ENCODE data around the gene KLF15.

KLF15 gene

DNA sequence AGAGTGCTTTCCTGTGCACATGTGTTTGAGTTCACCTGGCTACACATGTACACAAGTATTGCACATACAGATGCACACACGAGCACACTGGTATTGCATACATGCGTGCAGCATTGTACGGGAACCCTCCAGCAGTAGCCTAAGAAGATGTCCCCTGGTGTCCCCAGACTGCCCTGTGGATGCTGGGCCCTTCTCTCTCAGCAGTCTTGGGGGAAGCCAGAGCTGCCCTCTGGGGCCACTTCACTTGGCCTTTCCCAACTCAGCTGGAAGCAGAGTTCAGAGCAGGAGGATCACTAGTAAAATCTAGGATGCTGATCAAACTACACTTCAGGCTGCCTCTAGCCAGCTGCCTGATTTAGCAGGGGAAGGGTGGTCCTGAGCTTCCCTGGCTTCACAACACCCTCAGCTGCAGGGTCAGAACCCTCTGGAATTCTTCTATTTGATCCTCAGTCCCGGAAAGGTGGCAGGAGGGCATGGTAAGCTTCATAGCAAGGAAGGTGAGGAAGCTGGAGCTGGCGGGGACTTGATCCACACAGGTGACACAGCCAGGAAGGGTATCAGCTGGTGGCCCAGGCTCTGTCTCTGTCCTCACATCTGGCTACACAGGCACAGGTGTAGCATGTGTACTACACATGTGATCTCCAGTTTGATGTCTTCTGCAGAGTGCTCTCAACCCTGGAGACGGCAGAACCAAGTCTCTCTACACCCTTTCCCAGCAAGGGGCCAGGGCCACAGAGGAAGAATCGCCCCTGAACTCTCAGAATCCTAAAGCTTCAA is 36.5 kb downstream of the KLF15 start:
- no peak for DNase-seq (ENCODE audit: low spot score)

DNA sequence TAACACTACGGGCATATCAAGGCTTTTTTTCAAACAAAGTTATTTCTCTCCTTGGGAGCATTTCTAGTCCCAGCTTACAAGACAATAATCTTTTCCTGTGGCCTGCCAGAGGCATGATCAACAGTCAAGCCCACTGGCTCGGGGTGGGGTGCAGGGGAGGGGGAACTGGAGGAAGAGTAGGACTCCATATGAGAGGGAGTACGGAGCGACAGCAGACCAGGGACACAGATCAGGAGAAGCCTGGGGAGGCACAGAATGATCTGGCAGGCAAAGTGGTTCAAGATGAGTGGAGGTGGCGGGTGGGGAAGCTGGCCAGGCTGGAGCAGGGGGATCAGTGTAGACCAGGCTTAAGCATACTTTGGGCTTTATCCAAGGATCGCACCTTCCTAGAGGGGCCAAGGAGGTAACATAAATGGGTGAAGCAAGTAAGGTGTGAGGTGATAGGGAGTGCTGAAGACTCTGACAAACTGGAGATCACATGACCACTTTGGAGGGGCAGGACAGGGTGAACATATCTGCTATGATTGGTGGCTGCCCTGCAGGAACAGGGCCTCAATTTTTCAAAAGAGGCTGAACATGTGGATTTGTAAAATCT is 37.4 kb downstream of the KLF15 start:
- DNase-seq (ENCODE audit: low spot score) = no peak

DNA sequence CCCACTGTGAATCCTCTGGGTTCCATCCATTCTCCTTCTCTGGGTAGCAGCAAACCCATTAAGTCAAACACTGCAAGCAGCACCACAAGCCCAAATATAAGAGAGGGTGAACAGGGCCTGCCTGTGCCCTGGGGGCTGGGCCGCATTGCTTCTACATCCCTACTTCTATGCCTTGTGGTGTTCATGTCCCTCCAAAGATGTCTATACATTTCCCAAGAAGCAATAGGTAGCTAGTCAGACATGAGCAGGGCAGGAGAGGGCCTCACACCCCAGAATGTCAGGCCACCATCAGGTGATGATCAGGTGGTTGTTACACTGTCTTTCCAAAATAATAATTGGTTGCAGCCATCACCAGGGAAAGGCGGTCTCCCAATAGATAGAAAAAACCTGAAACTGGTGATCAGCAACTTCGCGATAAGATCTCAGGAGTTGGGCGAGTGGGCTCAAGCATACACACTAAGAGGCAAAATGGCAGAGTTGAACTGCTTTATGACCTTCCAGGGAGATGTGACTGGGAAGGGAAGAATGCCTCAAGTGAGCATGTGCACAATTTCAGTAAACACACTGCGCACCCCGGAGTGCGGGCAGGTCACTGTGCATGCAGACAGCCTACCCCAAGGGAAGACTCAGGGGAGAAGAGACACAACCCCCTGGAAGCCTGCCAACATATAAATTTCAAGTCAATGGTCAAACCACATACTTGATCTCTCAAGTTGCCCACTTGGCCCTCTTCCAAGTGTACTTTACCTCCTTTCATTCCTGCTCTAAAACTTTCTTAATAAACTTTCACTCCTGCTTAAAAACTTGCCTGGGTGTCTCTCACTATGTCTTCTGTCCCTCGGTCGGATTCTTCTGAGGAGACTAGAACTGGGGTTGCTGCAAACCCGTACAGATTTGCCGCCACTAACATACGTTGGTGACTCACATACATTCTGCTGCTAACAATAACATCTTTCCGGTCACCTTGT is 39.9 kb downstream of the KLF15 start:
- DNase-seq (ENCODE audit: low spot score) = no peak

DNA sequence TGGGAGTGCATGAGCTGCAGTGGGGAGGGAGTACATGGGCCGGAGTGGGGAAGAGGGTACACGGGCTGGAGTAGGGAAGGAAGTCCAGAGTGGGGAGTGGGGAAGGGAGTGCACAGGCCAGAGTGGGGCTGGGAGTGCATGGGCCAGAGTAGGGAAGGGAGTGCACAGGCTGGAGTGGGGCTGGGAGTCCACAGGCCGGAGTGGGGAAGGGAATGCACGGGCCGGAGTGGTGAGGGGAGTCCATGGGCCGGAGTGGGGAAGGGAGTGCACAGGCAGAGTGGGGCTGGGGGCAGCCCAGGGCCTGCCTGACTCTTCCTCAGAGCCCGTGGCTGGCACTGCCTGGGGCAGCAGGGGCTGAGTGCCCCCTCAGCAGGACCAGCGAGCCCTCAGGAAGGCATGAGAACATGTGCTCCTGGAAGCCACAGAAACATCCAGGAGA is 40.7 kb downstream of the KLF15 start:
- no peak for DNase-seq (ENCODE audit: low spot score)

DNA sequence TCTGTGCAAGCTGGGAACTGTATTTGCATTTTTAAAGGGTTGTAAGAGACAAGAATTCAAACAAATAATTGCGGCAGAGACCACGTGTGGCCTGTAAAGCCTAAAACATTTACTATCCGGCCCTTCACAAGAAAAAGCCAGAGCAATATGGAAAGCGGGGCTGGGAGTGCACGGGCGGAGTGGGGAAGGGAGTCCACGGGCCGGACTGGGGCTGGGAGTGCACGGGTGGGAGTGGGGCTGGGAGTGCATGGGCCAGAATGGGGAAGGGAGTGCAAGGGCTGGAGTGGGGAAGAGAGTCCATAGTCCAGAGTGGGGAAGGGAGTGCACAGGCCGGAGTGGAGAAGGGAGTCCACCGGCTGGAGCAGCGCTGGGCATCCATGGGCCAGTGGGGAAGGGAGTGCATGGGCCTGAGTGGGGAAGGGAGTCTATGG is 41.2 kb downstream of the KLF15 start:
- no peak for DNase-seq (ENCODE audit: low spot score)

DNA sequence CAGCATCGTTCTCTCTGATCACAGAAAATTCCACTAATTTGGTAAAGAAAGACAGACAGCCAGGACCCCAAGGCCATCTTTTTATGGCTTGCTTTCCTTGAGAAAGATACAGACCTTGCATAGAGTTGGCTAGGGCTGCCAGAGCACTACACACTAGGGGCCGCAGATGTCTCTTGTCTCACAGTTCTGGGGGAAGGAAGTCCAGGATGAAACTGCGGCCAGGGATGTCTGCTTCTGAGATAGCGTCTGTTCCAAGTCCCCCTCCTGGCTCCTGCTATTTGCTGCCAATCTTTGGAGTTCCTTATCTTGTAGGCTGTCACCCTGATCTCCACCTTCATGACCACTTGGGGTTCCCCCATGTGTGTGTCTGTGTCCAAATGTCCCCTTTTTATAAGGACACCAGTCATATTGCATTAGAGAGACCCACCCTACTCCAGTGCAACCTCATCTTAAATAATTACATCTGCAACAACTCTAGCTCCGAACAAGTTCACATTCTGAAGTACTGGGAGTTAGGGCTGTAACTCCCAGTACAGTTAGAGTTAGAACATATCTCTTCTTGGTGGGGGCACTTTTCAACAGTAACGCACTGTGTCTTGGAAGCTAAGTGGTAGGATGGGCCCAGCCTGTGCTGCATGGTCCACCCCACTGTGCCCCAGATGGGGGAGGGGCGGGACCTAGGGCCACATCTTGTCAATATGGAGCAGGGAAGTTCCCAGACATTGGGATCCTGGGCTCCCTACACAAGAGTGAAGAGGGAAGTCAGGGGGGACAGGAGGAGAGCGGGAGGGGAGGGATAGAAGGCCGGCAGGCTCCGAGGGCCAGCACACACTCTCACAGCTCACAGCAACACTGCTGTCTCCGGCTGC is 42.2 kb downstream of the KLF15 start:
- DNase-seq (ENCODE audit: low spot score) = no peak

DNA sequence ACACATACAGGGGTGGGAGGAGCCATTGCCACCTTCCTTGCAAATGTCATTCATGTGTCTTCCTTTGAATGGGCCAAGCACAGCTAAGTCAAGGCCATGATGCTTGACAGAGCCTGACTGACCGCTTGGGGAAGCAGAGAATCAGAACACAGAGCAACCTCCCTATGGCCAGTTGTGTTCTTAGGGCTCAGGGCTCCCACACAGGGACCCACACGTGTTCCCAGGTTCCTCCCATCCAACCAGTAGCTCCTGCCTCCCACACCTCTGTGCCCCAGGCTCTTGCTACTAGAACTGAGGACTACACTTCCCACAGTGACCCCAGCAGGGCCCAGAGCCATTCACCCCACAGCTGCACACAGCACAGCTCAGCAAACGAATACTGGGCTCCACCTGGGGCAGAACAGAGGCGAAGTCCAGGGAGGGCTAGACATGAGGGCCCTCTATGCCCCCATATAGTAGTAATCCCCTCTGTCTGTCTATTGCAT is 42.9 kb downstream of the KLF15 start:
- no peak for DNase-seq (ENCODE audit: low spot score)

DNA sequence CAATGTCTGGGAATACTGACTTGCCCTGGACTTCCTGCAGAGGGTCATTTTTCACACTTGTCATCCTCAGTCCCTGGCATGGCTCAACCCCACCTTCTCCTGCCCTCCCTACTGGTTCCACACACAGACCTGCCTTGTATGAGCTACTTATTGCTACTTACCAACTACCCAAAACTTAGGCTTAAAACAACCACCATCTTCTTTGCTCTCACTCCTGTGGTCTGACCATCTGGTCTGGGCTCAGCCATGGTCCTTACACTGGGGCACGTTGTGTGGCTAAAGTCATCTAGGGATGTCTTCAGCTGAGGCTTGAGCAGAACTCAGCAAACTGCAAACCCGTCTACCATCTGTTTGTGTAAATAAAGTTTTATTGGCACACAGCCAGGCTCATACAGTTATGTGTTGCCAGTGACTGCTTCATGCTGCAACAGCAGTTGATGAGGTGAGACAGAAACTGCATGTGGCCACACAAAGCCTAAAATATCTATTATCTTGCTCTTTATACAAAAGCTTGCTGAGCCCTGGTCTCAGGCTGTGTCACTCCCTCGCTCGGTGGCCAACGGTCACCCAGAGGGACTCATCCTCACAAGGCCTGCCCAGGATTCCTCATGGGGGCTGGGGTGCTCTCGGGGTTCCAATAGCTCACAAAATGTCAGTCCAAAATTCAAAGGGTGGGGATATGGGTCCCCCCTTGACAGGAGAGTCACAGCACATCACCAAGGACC is 43.5 kb downstream of the KLF15 start:
- no peak for DNase-seq (ENCODE audit: low spot score)

DNA sequence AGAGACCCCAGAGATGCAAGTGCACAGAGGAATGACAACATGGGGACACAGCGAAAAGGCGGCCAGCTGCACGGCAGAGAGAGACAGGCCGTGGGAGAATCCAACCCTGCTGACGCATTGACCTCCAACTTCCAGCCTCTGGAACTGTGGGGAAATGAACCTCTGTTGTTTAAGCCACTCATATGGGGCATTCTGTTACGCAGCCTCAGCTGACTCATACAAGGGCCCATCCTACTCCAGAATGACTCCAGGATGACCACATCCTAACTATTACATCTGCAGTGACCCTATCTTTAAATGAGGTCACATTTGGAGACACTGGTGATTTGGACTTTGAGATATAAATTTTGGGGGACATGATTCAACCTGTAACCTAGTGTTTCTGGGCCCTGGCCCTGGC is 44.0 kb downstream of the KLF15 start:
- no peak for DNase-seq (ENCODE audit: low spot score)

DNA sequence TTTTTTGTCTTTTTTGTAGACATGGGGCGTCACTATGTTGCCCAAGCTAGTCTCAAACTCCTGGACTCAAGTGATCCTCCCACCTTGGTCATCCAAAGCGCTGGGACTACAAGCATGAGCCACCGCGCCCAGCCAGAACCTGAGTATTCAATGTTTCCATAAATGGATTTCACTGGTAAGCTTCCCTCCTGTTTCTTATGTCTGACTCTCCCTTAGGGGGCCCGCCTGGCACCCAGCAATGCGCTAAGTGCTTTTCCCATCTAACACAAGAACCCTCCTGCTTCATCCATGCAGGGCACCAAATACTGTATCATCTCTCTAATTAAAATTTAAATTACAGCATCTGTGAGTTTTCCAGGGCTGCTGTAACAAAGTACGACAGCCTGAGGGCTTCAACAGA is 44.9 kb downstream of the KLF15 start:
- DNase-seq (ENCODE audit: low spot score) = no peak

DNA sequence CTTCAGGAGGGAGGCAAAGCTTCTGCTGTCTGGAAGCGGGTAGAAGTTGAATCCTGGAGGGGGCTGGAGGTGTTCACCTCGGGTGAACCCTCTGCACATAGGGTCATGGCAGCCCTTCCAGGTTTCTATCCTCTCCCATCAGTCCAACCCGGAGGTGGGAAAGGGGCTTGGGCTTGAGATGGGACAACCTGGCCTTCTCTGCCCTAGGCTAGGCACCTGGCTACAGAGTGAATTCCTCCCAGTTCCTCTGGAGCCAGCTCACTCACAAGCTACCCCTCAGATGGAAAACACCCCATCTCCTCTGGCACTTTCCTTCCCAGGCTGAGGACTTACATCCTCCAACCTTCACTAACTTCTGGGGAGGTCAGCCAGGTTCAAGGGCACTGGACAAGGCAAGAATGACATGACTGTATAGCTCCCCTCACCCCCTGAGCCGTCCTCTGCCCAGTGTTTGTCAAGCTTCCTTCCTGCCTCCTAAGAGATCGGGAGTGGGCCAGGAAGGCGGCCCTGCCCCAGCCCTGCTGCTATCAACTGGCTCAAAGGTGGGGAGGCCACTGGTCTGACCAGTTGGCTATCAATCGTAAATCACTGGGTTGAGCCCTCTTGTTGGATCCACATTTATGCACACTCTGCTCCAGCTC is 45.8 kb downstream of the KLF15 start:
- DNase-seq (ENCODE audit: low spot score) = no peak

DNA sequence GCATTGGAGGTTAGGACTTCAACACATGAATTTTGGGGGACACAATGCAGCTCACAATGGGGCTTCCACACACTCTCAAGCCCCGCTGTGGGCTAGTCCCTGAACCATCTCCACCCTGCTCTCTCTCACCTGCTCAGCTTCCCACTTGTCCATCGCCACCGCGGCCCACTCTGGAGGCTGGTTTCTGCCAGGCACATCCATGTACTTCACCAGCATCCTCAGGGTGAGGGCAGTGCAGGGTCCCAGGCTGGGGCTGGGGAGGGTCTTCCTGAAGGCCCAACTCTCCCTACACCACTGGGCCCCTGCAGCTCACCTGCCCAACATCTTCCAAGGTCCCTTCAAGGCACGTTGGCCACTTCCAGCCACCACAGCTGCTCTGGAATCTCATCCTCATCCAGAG is 46.4 kb downstream of the KLF15 start:
- DNase-seq (ENCODE audit: low spot score) = no peak

DNA sequence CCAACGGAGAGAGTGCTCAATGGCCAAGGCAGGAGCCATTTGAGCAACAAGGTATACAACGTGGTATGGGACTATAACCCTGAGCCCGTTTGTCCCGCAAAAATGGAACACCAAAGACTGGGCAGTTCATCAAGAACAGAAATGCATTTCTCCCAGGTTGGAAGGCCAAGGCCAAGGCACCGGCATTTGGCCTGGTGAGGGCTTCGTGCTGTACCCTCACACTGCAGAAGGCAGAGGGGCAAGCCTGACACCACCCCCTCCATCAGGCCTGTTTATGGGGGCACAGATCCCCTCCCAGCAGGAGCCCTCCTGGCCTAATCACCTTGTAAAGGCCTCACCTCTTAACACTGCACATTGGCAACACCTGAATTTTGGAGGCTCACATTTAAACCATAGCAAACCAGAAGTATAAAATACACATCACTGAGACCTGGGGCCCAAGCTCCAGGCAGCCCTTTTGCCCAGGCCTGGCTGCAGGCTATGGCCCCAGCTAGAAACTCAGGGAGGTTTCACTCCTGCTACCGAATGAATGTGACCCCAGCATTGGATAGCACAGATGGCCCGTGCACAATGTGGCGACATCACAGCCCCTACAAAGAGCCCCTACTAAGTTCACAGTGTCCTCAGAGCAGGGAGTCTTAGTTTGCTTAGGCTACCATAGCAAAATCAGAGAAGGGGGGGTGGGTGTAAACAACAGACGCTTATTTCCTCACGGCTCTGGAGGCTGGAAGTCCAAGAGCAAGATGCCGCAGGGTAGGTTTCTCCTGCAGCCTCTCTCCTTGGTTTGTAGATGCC is 47.1 kb downstream of the KLF15 start:
- DNase-seq (ENCODE audit: low spot score) = no peak

DNA sequence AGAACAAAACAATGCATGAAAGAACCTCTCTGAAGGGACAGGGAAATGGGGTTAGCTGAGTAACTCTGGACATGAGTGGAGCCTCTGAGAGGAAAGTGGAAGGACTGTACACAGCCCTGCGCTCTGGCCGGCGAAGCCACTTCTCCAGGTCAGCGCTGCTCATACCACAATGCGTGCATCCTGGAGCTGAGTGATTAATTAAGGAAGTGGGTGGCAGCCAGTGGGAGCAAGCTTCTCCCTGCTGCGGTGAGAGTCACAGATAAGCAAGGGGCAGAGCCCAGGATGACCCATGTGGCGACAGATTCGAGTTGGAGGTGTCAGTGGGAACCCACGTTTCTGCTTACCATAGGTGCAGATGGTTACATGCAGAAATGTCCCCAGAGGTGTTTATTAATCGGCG is 48.0 kb downstream of the KLF15 start:
- no peak for DNase-seq (ENCODE audit: low spot score)

DNA sequence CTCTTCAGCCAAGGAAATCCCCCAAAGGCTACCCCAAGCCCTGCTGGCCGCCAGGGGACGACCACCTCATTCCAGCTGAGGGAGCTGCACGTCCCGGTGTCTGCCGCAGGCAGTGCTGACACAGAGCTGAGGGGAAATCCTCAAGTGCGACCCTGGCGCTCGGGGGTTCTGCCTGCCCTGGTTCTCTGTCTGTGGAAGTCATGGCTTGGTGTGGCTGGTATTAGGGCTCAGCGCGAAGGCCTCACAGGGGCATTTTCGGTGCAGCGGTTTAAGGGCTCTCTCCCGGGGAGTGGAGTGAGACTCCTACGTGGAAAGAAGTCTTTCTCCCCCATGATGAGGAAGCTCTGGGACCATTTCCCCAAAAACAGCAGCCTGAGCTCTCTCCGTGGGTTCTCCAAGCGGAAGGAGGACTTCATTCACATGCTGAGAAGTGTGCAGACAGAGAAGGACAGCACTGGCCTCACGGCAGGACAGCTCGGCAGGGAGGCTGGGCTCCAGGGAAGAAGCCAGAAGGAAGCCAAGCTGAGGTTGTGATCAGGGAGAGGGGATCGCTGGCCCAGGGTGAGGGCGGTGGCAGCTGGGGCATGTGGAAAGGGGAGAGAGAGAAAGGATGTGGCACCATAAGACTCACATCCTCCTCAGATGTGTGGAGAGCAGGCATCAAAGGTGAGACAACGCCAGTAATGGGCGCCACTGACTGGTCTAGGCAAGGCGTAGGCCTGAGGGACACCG is 48.6 kb downstream of the KLF15 start:
- DNase-seq (ENCODE audit: low spot score) = no peak

DNA sequence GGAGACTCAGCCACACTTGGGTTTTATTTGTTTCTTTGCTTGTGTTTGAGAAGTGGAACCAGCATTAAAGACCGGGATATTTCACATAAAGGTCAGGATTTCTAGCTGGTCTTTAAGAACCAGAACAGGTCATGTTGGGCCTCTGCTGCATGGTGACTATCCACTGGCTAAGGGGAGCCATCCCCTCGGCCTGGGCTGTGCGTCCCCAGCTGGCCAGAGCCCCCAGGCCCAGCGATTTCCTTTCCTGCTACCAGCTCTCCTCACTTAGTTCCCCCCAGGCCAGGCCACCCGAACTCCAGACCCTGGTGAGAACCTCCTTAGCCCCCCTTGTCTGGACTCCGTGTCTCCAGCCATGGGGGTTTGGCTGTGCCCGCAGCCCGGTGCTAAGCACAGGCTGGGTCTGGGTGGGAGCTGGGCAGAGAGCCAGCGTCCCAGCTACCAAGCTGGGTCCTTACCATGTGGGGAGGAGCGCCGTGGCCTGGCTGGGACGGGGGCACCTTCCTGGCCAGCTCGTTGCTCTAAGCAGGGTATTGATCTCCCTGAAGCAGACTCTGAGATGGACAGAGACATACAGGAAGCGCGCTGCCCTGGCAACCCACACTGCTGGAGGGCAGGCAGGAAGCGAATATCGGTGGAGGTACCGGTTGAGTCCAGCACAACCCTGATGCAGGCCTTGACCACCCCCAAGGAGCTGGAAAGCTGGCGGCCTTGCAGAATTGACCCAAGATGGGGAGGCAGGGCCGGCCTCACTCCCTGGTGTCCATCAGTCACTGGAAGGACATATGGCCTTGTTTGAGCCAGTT is 49.4 kb downstream of the KLF15 start:
- no peak for DNase-seq (ENCODE audit: low spot score)

DNA sequence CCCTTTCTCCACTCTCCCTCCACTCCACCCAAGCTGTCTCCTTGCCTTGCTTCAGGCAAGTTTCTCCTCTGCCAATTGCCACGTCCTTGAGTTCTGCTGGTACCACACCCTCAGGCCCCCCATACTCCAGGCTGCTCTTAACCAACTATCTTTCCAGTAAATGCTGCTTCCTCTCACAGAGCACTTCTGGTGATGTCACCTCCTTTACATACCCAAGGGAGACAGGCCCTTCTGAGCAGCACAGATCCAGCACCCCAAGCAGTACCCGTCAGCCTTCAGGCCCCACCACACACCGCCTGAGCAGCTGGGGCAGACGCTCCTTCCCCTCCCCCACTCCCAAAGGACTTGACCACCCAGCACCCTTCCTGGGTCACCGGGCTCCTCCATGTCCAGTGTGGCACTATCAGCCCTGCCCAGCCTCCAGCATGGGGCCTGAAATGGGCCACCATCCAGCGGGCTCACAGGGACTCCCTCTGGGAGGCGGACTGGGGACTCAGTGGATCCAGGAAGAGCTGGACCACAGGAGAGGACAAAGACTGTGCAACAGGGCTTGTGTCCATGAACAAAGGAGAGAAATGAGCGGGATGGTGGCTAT is 50.2 kb downstream of the KLF15 start:
- no peak for DNase-seq (ENCODE audit: low spot score)

DNA sequence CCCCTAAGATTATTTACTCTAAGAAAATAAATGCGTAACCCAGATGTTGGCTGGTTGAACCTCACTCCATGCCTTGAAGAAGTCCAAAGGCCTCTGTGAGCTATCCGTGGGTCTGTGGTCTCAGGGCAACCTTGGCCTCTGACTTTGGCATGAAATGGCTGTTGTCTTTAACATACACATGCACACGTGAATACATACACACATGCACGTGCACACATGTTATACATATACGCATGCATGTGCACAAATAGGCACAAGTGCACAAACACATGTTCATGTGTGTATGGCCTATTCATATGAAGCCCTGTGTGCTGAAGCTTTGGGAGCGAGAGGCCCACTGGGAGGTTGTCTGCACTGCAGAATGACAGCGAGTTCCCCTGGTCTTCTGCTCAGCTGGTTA is 50.8 kb downstream of the KLF15 start:
- no peak for DNase-seq (ENCODE audit: low spot score)
